Hepatic stellate cell (primary cell): Measurements from ENCODE around the gene RASA3.

Experiments used
- DNase-seq: peaks from one replicate; pipeline ENCODE4 v3.0.0; 2011; ENCODE audit warnings: low spot score

The RASA3 gene

DNA sequence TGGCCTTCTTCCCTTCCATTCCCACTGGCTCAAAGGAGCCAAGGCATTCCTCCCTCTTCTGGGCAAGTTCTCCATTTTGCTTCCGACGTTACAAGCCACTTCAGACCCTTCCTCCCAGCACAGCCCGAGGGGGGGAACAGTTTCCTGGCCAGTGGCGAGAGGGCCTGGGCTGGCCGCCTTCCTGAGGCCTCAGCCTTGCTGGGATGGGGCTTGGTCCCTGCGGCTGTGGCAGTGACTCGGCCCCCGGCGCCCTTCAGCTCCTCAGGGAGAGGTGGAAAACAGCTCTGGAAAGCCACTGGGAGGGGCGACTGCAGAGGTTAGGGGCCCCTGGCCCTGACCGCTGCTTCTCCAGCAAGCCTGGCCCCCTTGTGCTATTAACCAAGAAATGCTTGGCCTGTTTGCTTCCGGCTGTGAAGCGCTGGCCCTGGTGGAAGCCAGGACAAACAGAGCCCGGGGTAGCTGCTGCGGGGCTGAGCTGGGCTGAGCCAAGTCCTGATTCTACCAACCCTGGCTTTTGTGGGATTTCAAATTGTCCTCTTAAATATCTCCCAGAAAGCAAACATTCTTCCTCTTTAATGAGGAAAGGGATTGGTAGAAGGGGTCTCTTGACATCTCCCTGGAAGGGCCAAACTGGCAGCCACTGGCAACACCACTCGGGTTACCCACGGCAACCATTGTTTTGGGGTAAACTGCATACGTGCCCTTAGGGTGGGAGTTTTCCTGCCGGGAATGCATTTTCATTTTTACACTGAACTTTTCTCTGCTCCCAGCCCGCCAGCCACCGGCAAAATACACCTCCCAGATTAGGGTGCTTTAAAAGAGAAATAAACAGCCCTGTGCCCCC is 197.2 kb downstream of the RASA3 start:
- DNase-seq: no peak

DNA sequence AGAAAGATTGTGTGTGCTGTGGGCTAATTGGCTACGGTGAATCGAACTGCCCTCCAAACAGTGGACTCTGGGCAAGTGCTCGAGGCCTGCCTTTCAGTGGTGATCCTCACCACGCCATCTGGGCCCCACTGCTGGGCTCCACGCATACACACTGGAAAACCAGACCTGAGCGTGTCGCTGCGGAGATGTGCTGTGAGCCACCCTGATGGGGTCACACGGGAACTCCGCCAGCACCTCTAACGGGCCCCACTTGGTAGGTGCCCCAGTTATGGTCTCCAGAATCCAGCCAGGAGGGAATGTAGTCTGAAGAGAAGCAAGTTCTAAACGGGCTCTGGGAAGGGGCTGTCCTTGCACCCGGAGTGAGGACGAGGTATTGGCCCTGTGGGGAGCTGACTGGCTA is 197.8 kb downstream of the RASA3 start:
- DNase-seq: no peak

DNA sequence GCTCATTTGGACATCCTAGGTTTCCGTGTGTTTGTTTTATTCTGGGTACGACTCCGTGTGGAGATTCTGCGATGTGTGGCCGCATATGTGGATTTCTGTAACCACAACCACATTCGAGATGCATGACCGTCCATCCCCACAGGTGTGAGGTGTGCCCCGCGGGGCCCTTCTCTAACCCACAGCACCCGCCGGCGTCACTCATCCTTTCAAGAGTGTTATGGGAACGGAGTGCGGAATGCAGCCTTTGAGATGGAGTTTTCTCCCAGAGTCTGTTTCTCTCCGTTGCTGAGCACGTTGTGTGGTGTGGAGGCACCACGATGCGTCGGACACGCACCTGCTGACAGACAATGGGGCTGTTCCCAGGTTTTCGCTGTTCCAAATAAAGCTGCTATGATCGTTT is 198.5 kb downstream of the RASA3 start:
- DNase-seq: no peak

DNA sequence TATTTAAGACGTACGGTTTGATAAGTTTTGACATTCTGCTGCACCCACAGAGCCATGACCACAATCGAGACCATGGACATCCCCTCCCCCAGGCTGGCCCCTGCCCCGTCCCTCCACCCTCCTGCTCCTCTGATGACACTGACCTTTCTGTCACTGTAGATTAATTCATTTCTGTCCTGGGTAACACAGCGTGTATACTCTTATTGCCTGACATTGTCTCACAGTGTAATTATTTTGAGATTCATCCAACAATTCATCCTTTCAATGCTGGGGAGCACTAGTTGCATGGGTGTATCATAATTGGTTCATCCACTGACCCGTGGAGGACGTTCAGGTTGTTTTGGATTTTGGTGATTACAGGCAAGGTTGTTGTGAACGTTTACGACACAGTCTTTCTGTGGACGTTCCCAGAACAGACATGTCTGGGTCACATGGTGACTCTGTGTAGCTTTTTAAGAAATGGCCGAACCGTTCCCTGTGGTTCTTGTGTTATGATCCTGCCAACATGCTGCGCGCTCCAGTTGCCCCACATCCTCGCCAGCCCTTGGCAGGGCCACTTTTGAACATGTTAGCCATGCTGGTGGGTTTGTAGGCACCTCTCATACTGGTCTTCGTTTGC is 200.5 kb downstream of the RASA3 start:
- DNase-seq: no peak

GRCh38 chr13:113930671-113931637 is 201.5 kb downstream of the RASA3 start:
- no peak for DNase-seq

GRCh38 chr13:113929628-113930615 is 202.5 kb downstream of the RASA3 start:
- no peak for DNase-seq

GRCh38 chr13:113928685-113929627 is 203.5 kb downstream of the RASA3 start:
- DNase-seq: peak; percentile 87
